GM10266 (cell line): ENCODE results near the gene FAM217B.

Source experiments
- DNase-seq: peaks from one replicate; pipeline ENCODE4 v3.0.0; 2012; ENCODE audit errors: extremely low spot score
- CTCF ChIP-seq: IDR thresholded peaks from 2 replicates; pipeline ENCODE4 v1.5.1; 2012; ENCODE audit warnings: mild to moderate bottlenecking, low read depth; ENCODE audit not compliant: control insufficient read depth, insufficient read depth; ENCODE audit errors: missing control alignments

The FAM217B gene

GRCh38 chr20:59939052-59939878 lies 924 bp upstream of the FAM217B start:
- no peak for TF ChIP-seq CTCF
- no peak for DNase-seq

- TF ChIP-seq CTCF: no peak
- DNase-seq: no peak
Measured at GRCh38 chr20:59939879-59940128, 385 bp upstream of the FAM217B start.

- DNase-seq: no peak
- no peak for TF ChIP-seq CTCF
Measured at GRCh38 chr20:59940956-59941294, 736 bp downstream of the FAM217B start.

- TF ChIP-seq CTCF: no peak
- no peak for DNase-seq
Measured at GRCh38 chr20:59942245-59942644, 2.1 kb downstream of the FAM217B start.

GRCh38 chr20:59944726-59945125 lies 4.5 kb downstream of the FAM217B start:
- no peak for DNase-seq
- no peak for TF ChIP-seq CTCF

- DNase-seq: no peak
- TF ChIP-seq CTCF: no peak
Measured at GRCh38 chr20:59945175-59945574, 5.0 kb downstream of the FAM217B start.

- DNase-seq: no peak
- TF ChIP-seq CTCF: no peak
Measured at GRCh38 chr20:59945731-59946130, 5.5 kb downstream of the FAM217B start.
